MM.1S (cell line): ENCODE results near the gene NEDD4.
"Not testable (repeated sequence)": the region's sequence is repeated elsewhere in the genome, so short reads cannot be mapped to it uniquely, and the experiment has no call there.

ENCODE experiments used
- DNase-seq: peaks from one replicate; pipeline ENCODE4 v3.0.0-alpha.2; 2015
- H2AFZ ChIP-seq: fragments of 300-600 bp; sonication (generic); 2 replicates; pipeline ENCODE4 v1.6.0; 2016; ENCODE audit warnings: antibody characterized with exemption, low read length
- H3F3A ChIP-seq: fragments of 300-600 bp; sonication (generic); 2 replicates; pipeline ENCODE4 v1.6.1; 2016; ENCODE audit warnings: mild to moderate bottlenecking, antibody characterized with exemption, low read length, moderate library complexity, mixed read lengths; ENCODE audit not compliant: insufficient read depth
- H3K27ac ChIP-seq: fragments of 300-600 bp; sonication (generic); 2 replicates; pipeline ENCODE4 v1.5.1; 2016; ENCODE audit warnings: mild to moderate bottlenecking, low read length
- H3K27me3 ChIP-seq: fragments of 300-600 bp; sonication (generic); replicated peaks from 2 replicates; pipeline ENCODE4 v1.6.0; 2016; ENCODE audit warnings: low read length; ENCODE audit not compliant: insufficient read depth
- H3K36me3 ChIP-seq: fragments of 300-600 bp; sonication (generic); replicated peaks from 2 replicates; pipeline ENCODE4 v1.6.1; 2016; ENCODE audit warnings: mild to moderate bottlenecking, low read length, mixed read lengths; ENCODE audit not compliant: insufficient read depth
- H3K4me1 ChIP-seq: fragments of 300-600 bp; sonication (generic); 2 replicates; pipeline ENCODE4 v1.6.1; 2016; ENCODE audit warnings: low read length, mixed read lengths
- H3K4me2 ChIP-seq: fragments of 300-600 bp; sonication (generic); 2 replicates; pipeline ENCODE4 v1.6.0; 2016; ENCODE audit warnings: low read depth, low read length
- H3K4me3 ChIP-seq: fragments of 300-600 bp; sonication (generic); 2 replicates; pipeline ENCODE4 v1.5.1; 2016; ENCODE audit warnings: low read length, mixed read lengths
- H3K79me2 ChIP-seq: fragments of 300-600 bp; sonication (generic); 2 replicates; pipeline ENCODE4 v1.6.1; 2016; ENCODE audit warnings: mixed run types, low read length, mixed read lengths
- H3K9ac ChIP-seq: fragments of 300-600 bp; sonication (generic); 2 replicates; pipeline ENCODE4 v1.6.1; 2016; ENCODE audit warnings: low read length, mixed read lengths
- H3K9me2 ChIP-seq: fragments of 300-600 bp; sonication (generic); replicated peaks from 2 replicates; pipeline ENCODE4 v1.6.1; 2016; ENCODE audit warnings: mild to moderate bottlenecking, low read length, mixed read lengths; ENCODE audit not compliant: insufficient read depth
- H3K9me3 ChIP-seq: fragments of 300-600 bp; sonication (generic); replicated peaks from 2 replicates; pipeline ENCODE4 v1.6.1; 2016; ENCODE audit warnings: mild to moderate bottlenecking, low read length, mixed read lengths; ENCODE audit not compliant: insufficient read depth
- H4K20me1 ChIP-seq: fragments of 300-600 bp; sonication (generic); 2 replicates; pipeline ENCODE4 v1.6.1; 2016; ENCODE audit warnings: mild to moderate bottlenecking, low read length, moderate library complexity, mixed read lengths; ENCODE audit not compliant: insufficient read depth
- CTCF ChIP-seq: fragments of 300-600 bp; sonication (generic); IDR thresholded peaks from 2 replicates; pipeline ENCODE4 v1.5.1; 2016; ENCODE audit warnings: antibody characterized with exemption, low read length, mixed read lengths
- EZH2 ChIP-seq: fragments of 300-600 bp; sonication (generic); optimal IDR thresholded peaks from 2 replicates; pipeline ENCODE3; 2017; ENCODE audit warnings: low read depth, mild to moderate bottlenecking, antibody characterized with exemption, low read length, mixed read lengths
- EZH2phosphoT487 ChIP-seq: fragments of 300-600 bp; sonication (generic); IDR thresholded peaks from 2 replicates; pipeline ENCODE4 v1.6.1; 2018; ENCODE audit warnings: antibody characterized with exemption, low read length

Gene NEDD4

GRCh38 chr15:55789066-55789660, 204.2 kb downstream of the NEDD4 start:
- Histone ChIP-seq H2AFZ (no peak overlapping the region), H3K4me2 (no peak overlapping the region), H3F3A (no peaks in the 10 kb centered on the region), H3K9me3 (no peaks in the 10 kb centered on the region), H3K9ac (no peak overlapping the region), H3K27me3 (no peaks in the 10 kb centered on the region), H3K36me3 (no peaks in the 10 kb centered on the region), H3K9me2 (no peaks in the 10 kb centered on the region), H3K79me2 (no peaks in the 10 kb centered on the region), H3K27ac (no peak overlapping the region), H4K20me1 (no peaks in the 10 kb centered on the region), H3K4me1 (no peaks in the 10 kb centered on the region), H3K4me3 (no peak overlapping the region)
- peak; percentile 20 for DNase-seq
- no peak for TF ChIP-seq EZH2
- TF ChIP-seq CTCF: peak; percentile 77

- H3K4me2 ChIP-seq: no peak overlapping the region
- no peaks in the 10 kb centered on the region for H3K27me3 ChIP-seq
- H3K4me1 ChIP-seq: no peaks in the 10 kb centered on the region
- H4K20me1 ChIP-seq: no peaks in the 10 kb centered on the region
- no peak overlapping the region for H2AFZ ChIP-seq
- no peaks in the 10 kb centered on the region for H3K9me3 ChIP-seq
- no peak for TF ChIP-seq EZH2
- no peak for TF ChIP-seq EZH2phosphoT487
- no peak for TF ChIP-seq CTCF
- H3K36me3 ChIP-seq: no peaks in the 10 kb centered on the region
- H3K4me3 ChIP-seq: no peak overlapping the region
- no peaks in the 10 kb centered on the region for H3F3A ChIP-seq
- no peak overlapping the region for H3K9ac ChIP-seq
- H3K27ac ChIP-seq: no peak overlapping the region
- DNase-seq: no peak
- H3K9me2 ChIP-seq: no peaks in the 10 kb centered on the region
- no peaks in the 10 kb centered on the region for H3K79me2 ChIP-seq
Observed at GRCh38 chr15:55786341-55786740, 207.1 kb downstream of the NEDD4 start.

GRCh38 chr15:55785593-55785992, 207.8 kb downstream of the NEDD4 start:
- not testable (repeated sequence) for H3K9me3 ChIP-seq, H3K4me3 ChIP-seq, H3K9me2 ChIP-seq, H3K79me2 ChIP-seq, H3K4me2 ChIP-seq, H3K27ac ChIP-seq, H3K4me1 ChIP-seq, H3F3A ChIP-seq, H2AFZ ChIP-seq, H3K36me3 ChIP-seq, H3K27me3 ChIP-seq, H3K9ac ChIP-seq, DNase-seq, H4K20me1 ChIP-seq

- no peak overlapping the region for H3K4me2 ChIP-seq
- H3K27me3 ChIP-seq: no peaks in the 10 kb centered on the region
- H3K9me2 ChIP-seq: no peaks in the 10 kb centered on the region
- no peaks in the 10 kb centered on the region for H3K4me1 ChIP-seq
- no peaks in the 10 kb centered on the region for H3K9me3 ChIP-seq
- H3K27ac ChIP-seq: no peak overlapping the region
- no peak for TF ChIP-seq EZH2phosphoT487
- TF ChIP-seq EZH2: no peak
- no peak for TF ChIP-seq CTCF
- H4K20me1 ChIP-seq: no peaks in the 10 kb centered on the region
- no peaks in the 10 kb centered on the region for H3K79me2 ChIP-seq
- DNase-seq: no peak
- no peak overlapping the region for H3K9ac ChIP-seq
- no peaks in the 10 kb centered on the region for H3F3A ChIP-seq
- no peaks in the 10 kb centered on the region for H3K36me3 ChIP-seq
- H3K4me3 ChIP-seq: no peak overlapping the region
- no peak overlapping the region for H2AFZ ChIP-seq
Observed at GRCh38 chr15:55784286-55784685, 209.1 kb downstream of the NEDD4 start.
